GM12891 (cell line): Measurements from ENCODE around the gene GNB1.

Experiments used
- PAX5 ChIP-seq: IDR thresholded peaks from 2 replicates; pipeline ENCODE4 v1.6.1; 2011; ENCODE audit warnings: low read length, moderate library complexity, mild to moderate bottlenecking; ENCODE audit not compliant: insufficient read depth, severe bottlenecking
- POLR2A ChIP-seq: IDR thresholded peaks from 2 replicates; pipeline ENCODE4 v1.6.1; 2011; ENCODE audit warnings: low read depth, low read length, control low read depth
- POLR2AphosphoS5 ChIP-seq: IDR thresholded peaks from 2 replicates; pipeline ENCODE4 v1.6.1; 2011; ENCODE audit warnings: low read depth, low read length, control low read depth
- POU2F2 ChIP-seq: IDR thresholded peaks from 2 replicates; pipeline ENCODE4 v1.6.1; 2011; ENCODE audit warnings: low read depth, mild to moderate bottlenecking, control low read depth, low read length, moderate library complexity
- TAF1 ChIP-seq: IDR thresholded peaks from 2 replicates; pipeline ENCODE4 v1.6.1; 2011; ENCODE audit warnings: low read depth, low read length, control low read depth

DNA sequence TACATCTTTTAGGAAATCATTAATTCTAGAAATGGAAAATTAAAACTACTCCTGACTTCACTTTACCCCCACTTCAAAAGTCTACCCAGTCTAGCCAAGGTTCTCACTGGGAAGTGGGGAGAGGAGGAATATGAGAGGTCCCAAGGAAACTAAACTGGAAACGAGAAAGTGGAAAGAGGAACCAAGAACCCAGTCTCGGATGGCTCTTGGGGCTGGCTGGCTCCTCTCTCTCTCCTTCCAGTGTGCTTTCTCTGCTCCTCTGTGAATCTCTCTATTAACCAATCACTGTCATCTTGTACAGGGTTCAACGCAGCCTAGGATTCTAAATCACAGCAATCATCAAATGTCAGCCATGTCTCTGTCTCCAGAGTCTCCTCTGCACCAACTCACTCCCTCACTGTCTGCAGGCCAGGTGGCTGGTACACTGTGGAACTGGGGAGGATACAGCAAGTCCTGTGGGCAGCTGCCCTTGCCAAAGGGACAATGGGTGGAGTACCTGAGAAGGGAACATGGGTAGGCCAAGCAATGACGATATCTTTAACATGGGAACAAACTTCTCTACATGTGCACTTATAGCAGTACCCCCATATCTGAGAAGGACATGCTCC lies 33.7 kb downstream of the GNB1 start:
- TF ChIP-seq POLR2AphosphoS5, result no peak
- TF ChIP-seq TAF1, result no peak
- TF ChIP-seq POLR2A, result no peak
- no peak for TF ChIP-seq PAX5
- TF ChIP-seq POU2F2, result no peak
